Gastrocnemius medialis (tissue), 4 donors: ENCODE measurements around the gene RPL22. TPM values are rescaled to one million over a fixed set of nuclear protein-coding genes. Genes with fewer than 3 reads are reported as not detected.

Experiments used
- ATAC-seq, 2 donors: fragments of 150-250 bp; one replicate each; pipeline ENCODE4 v1.9.1; 2016
- DNase-seq, 2 donors: peaks; one replicate each; pipeline ENCODE4 v3.0.0-alpha.2; 2019
- H3K27ac ChIP-seq, 4 donors: fragments of 200-600 bp; sonication (generic); 1 replicate in 1 of 4; 2 replicates in 3 of 4; pipeline ENCODE4 v1.5.1; 2016 to 2018; ENCODE audit warnings: mild to moderate bottlenecking in 2 of 4, moderate library complexity in 1 of 4
- H3K27me3 ChIP-seq, 3 donors: fragments of 200-600 bp; sonication (generic) in 2 of 3; 1 replicate in 1 of 3; 2 replicates in 2 of 3; pipeline versions ENCODE4 v1.5.1 to v1.6.0; 2016 to 2019; ENCODE audit warnings: mild to moderate bottlenecking in 1 of 3, moderate library complexity in 1 of 3
- H3K36me3 ChIP-seq, 2 donors: fragments of 200-600 bp; sonication (generic) in 1 of 2; one replicate each; pipeline ENCODE4 v1.5.1; 2017 to 2018
- H3K4me1 ChIP-seq, 2 donors: fragments of 200-600 bp; sonication (generic) in 1 of 2; one replicate each; pipeline ENCODE4 v1.5.1; 2016 to 2017; ENCODE audit warnings: mild to moderate bottlenecking in 2 of 2
- H3K4me3 ChIP-seq, 4 donors: fragments of 200-600 bp; sonication (generic) in 3 of 4; 1 replicate in 1 of 4; 2 replicates in 3 of 4; pipeline ENCODE4 v1.5.1; 2016 to 2019; ENCODE audit warnings: mild to moderate bottlenecking in 2 of 4
- H3K9me3 ChIP-seq, 3 donors: fragments of 200-600 bp; sonication (generic) in 2 of 3; 1 replicate in 1 of 3; 2 replicates in 2 of 3; pipeline ENCODE4 v1.5.1; 2016 to 2019
- CTCF ChIP-seq, 5 experiments: fragments of 450-650 bp in 3 of 5; fragments of 200-600 bp in 2 of 5; sonication (generic) in 2 of 5; IDR thresholded peaks in 4 of 5; conservative IDR thresholded peaks in 1 of 5; 1 replicate in 4 of 5; 2 replicates in 1 of 5; pipeline ENCODE4 v1.5.1; 2016 to 2019; ENCODE audit warnings: antibody characterized with exemption in 5 of 5, mild to moderate bottlenecking in 3 of 5, moderate library complexity in 3 of 5
- POLR2A ChIP-seq, 2 donors: fragments of 450-650 bp; IDR thresholded peaks; one replicate each; pipeline ENCODE4 v1.6.1; 2017; ENCODE audit warnings: antibody characterized with exemption in 2 of 2, mild to moderate bottlenecking in 2 of 2, moderate library complexity in 2 of 2
- in situ Hi-C, 4 donors: fragments of 200-750 bp; cut with MboI; loops; one replicate each; pipeline versions ENCODE4 v1.15.0 to v1.8.0; 2017; ENCODE audit warnings: low sequenced_read_pairs in 4 of 4
- intact Hi-C: fragments of 100-400 bp; cut with DNase I; formaldehyde crosslinking; loops from one replicate; pipeline ENCODE4 v1.15.1; 2023; ENCODE audit warnings: low total_unique reads
- total RNA-seq, 4 donors: library from RNA; depleted of rRNA; stranded (reverse); fragments of >200 nt; gene quantifications; one replicate each; pipeline versions ENCODE4 v1.1.0 to v1.2.3, GENCODE V29; 2016

Gene RPL22
- total RNA-seq, 4 donors from 2014 or later = 95.2 to 132 (median 121) TPM

- Histone ChIP-seq H3K9me3 (no peaks in the 10 kb centered on the region), H3K27me3 (peaks cover 44 to 61% (median 56%) of the 10 kb centered on the region in 3 donors), H3K4me3 (no peak overlapping the region), H3K4me1 (peaks cover 3 to 8% of the 10 kb centered on the region in 2 donors), H3K36me3 (no peaks in the 10 kb centered on the region), H3K27ac (no peak overlapping the region)
- DNase-seq = no peak
- in situ Hi-C loops = loop anchor here in 3 of 4 donors (10.0 to 25.0 kb wide), 3 partner anchors 104 to 171 kb away; partner anchors contain the start of genes ESPN (in 1 of the 3) and HES2 (in 1 of the 3)
- no peak for ATAC-seq
- intact Hi-C loops = no loop called here
- no peak for TF ChIP-seq POLR2A (IDR thresholded peaks at IDR 0.05)
Measured at GRCh38 chr1:6241107-6241886, 41.9 kb upstream of the RPL22 start.

DNA sequence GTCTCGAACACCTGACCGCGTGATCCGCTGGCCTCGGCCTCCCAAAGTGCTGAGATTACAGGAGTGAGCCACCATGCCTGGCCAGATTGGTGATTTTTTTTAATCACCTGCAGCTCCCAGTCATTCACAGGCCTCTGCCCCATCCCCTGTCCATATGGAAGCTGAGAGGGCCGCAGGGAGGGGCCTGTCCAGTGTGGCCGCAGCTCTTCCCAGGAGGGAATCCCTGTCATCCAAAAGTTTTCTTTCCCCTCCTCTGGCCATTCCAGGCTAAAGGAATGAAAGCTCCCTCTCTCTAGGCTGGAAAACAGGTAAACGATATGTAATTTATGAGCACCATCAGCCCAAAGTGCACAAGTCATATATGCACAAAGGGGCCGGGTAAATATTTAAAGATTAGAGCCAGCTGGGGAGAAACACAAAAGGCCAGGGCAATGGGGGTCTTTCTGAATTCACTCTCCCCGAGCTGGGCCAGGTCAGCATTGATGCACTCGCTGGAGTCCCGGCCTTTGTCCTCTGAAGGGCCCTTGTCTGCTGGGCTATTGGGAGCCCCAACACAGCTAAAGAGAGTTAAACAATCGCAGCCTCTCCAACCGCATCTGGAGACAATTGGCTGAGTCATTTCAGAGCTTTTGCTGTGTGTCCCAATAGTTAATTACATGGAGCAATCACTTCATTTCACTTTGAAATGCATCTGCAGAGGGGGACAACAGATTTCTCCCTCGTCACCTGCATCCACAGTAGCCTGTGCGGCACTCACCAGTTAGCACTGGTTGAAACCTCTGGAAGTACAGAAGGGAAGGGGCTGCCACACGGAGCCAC, 40.8 kb upstream of the RPL22 start:
- peaks cover 3 to 9% of the 10 kb centered on the region in 2 donors for H3K4me1 ChIP-seq
- intact Hi-C loops (loop anchor here (5.0 kb wide), 1 partner anchor 312 kb away; the partner anchor contains the start of gene NOL9), in situ Hi-C loops (loop anchor here in 3 of 4 donors (10.0 to 25.0 kb wide), 3 partner anchors 105 to 172 kb away; partner anchors contain the start of genes ESPN (in 1 of the 3) and HES2 (in 1 of the 3))
- H3K4me3 ChIP-seq = no peak overlapping the region
- H3K27ac ChIP-seq = no peak overlapping the region
- H3K36me3 ChIP-seq = no peaks in the 10 kb centered on the region
- TF ChIP-seq CTCF (IDR thresholded peaks at IDR 0.05 in 4 of 5, conservative IDR thresholded peaks at IDR 0.05 in 1 of 5) (no peak), POLR2A (IDR thresholded peaks at IDR 0.05) (no peak)
- no peak for DNase-seq
- H3K9me3 ChIP-seq = no peaks in the 10 kb centered on the region
- peaks cover 39 to 50% (median 44%) of the 10 kb centered on the region in 3 donors for H3K27me3 ChIP-seq
- no peak for ATAC-seq

GRCh38 chr1:6239213-6239752, 39.9 kb upstream of the RPL22 start:
- Histone ChIP-seq H3K27me3 (peaks cover 38 to 46% (median 39%) of the 10 kb centered on the region in 3 donors), H3K27ac (no peak overlapping the region), H3K4me1 (peaks cover 11 to 18% of the 10 kb centered on the region in 2 donors), H3K4me3 (no peak overlapping the region), H3K9me3 (no peaks in the 10 kb centered on the region), H3K36me3 (no peaks in the 10 kb centered on the region)
- ATAC-seq (no peak), DNase-seq (no peak)
- TF ChIP-seq CTCF (IDR thresholded peaks at IDR 0.05 in 4 of 5, conservative IDR thresholded peaks at IDR 0.05 in 1 of 5) (no peak), POLR2A (IDR thresholded peaks at IDR 0.05) (no peak)
- intact Hi-C loops = loop anchor here (5.0 kb wide), 1 partner anchor 313 kb away; the partner anchor contains the start of gene NOL9
- in situ Hi-C loops = loop anchor here in 1 of 4 donors (25.0 kb wide), 1 partner anchor 173 kb away; the partner anchor contains the start of genes ESPN and HES2

- H3K36me3 ChIP-seq = peaks cover 0 to 2% of the 10 kb centered on the region in 2 donors
- no peak overlapping the region for H3K27ac ChIP-seq
- peaks cover 15 to 19% of the 10 kb centered on the region in 2 donors for H3K4me1 ChIP-seq
- H3K9me3 ChIP-seq = no peaks in the 10 kb centered on the region
- H3K4me3 ChIP-seq = no peak overlapping the region
- in situ Hi-C loops = loop anchor here in 1 of 4 donors (25.0 kb wide), 1 partner anchor 175 kb away; the partner anchor contains the start of genes ESPN and HES2
- intact Hi-C loops = loop anchor here (2.0 to 5.0 kb wide), 2 partner anchors 38 to 315 kb away; partner anchors contain the start of genes NOL9 and RPL22
- no peak for ATAC-seq
- H3K27me3 ChIP-seq = peaks cover 18 to 24% (median 23%) of the 10 kb centered on the region in 3 donors
- no peak for TF ChIP-seq POLR2A (IDR thresholded peaks at IDR 0.05)
- no peak for TF ChIP-seq CTCF (IDR thresholded peaks at IDR 0.05 in 4 of 5, conservative IDR thresholded peaks at IDR 0.05 in 1 of 5)
- DNase-seq = no peak
Measured at GRCh38 chr1:6237093-6237492, 37.7 kb upstream of the RPL22 start.
